NCI-H2107 (cell line): ENCODE data around the gene SCGB1C1.
"Not testable (repeated sequence)": the region's sequence is repeated elsewhere in the genome, so short reads cannot be mapped to it uniquely, and the experiment has no call there.

Experiments
- DNase-seq: peaks from one replicate; lab custom pipeline; 2025; lab: John Stamatoyannopoulos, UW

The SCGB1C1 gene

DNA sequence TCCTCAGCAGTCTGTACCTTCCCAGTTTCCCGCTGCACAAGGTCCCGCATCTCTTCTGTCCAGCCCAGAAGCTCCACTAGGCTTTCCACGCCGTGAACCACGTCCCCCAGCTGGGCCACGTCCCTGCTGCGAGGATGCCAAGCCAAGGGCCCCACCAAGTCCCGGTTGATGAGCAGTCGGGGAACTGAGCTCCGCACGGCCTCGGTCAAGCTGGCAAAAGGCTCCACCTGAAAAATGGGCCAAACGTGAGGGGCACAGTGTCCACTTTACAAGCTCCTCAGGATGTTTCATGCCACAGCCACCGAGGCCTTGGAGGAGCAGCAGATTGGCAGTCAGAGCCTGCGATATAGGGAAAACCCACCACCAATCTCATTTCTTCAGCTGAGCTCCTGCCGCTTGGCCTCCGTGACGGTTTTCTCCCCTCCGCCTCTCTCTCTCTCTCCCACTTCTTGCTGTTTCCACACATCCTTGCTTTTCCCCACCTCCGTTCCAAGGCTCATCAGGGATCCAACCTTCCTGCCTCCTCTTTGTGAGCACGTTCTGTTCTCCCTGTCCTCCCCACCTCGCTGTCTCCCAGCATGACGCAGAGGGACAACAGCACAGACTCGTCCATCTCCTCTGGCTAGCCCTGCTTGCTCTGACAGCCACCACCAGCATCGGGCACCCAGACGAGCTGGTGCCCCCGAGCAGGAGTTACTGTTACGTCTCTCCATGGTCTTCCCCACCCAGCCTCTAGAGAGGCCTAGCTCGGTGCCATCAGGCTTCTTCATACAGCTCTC lies 26.1 kb downstream of the SCGB1C1 start:
- DNase-seq, result no peak

DNA sequence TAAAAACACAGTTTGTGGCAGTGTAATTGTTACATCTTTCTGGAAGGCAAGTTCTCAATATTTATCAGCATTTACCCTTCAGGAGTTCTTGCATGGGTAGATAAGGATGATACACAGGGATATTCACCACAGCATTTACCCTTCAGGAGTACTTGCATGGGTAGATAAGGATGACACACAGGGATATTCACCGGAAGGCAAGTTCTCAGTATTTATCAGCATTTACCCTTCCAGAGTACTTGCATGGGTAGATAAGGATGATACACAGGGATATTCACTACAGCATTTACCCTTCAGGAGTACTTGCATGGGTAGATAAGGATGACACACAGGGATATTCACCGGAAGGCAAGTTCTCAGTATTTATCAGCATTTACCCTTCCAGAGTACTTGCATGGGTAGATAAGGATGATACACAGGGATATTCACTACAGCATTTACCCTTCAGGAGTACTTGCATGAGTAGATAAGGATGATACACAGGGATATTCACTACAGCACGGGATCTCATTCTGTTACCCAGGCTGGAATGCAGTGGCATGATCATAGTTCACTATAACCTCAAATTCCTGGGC lies 27.9 kb downstream of the SCGB1C1 start:
- DNase-seq, result not testable (repeated sequence)

DNA sequence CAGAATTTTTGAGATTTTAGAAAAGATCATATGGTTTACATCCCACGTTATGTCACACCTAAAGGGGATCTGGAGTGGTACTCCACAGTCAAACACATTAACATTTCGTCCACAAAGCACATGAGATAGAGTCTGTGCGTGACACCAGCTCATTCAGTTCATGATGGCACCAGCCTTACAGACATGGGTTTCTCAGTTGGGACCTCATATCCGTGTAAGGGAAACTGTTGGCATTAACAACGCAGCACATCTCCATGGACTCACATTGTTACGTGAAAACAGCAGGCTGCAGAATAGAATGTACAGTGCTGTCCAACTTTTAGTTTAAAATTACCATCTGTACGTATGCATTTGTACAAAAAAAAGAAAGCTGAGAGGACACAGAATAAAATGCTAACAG lies 28.7 kb downstream of the SCGB1C1 start:
- DNase-seq, result no peak

DNA sequence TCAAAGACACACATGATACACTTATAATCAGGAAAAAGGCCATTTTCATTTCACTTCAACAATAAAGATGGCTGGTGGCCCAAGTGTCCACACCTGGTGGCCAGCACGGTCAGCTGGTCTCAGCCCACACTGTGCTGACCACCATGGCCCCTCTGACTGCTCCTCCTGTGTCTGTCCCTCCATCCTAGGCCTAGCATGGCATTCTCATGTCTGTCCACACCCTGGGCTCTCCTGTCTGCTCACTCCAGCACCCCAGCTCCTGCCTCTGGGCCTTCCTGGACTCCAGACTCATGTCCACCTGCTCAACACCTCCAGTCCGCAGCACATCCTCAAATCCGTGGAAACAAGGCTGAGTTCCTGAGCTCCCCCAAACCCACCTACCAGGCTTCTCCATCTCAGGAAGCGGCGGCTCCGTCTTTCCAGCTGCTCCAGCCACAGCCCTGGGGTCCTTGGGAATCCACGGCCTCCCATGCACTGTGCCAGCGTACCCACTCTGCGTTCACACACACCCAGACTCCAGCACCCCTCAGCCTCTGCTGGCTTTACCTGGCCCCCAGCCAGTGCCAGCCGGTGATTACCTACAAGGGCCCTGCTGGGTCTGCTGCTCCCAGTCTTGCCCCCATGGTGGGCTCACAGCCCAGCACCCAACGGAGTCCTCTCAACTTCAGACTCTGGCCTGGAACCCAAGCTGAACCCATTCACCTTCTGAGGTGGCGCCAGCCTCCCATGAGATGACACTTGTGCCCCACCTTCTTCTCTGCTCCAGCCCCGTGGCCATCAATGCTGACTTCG lies 29.3 kb downstream of the SCGB1C1 start:
- no peak for DNase-seq

DNA sequence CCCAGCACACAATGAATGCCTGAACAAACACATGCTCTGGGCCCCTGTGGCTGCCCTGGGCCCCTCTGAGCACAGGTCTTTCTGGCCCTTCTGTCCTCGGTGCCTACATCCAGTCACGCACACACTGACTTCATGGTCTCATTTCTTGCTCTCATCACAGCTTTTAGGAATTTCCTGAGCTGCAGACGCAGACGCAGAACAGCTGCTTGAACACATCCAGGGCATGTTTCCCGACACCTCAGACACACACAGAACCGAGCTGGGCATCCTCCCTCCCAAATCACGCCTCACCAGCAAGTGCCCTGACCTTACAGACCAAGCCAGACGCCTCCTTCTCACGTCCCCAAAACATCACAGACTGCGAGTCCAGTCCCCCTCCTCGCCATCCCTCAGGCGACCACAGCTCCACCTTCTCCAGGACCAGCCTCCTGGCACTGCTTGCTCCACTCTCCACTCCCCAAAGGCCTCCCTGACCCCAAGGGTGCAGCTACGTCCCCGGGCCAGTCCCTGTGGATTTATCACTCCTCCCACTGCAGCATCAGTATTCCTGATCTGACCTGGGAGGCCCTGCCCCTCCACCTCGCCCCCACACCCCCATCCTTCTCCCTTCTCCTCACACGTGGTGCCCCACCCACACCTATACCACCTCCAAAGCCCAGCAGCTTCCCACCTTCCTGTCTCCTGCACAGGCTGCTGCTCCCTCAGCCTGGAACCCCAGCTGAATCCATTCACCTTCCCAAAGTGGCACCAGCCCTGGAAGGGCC lies 30.3 kb downstream of the SCGB1C1 start:
- DNase-seq, result no peak

DNA sequence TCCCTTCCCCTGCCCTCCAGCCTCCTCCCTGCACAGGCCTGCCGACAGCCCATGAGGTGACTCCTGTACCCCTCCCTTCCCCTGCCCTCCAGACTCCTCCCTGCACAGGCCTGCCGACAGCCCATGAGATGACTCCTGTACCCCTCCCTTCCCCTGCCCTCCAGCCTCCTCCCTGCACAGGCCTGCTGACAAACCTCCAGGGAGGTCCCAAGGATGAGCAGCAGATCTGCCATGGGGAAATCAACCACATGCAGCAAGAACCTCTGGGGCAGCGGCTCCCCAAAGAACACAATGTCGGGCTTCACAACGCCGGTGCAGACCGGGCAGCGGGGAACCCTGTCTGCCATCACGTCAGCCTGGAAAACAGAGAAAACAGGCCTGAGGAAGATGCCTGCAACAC lies 31.0 kb downstream of the SCGB1C1 start:
- no peak for DNase-seq

DNA sequence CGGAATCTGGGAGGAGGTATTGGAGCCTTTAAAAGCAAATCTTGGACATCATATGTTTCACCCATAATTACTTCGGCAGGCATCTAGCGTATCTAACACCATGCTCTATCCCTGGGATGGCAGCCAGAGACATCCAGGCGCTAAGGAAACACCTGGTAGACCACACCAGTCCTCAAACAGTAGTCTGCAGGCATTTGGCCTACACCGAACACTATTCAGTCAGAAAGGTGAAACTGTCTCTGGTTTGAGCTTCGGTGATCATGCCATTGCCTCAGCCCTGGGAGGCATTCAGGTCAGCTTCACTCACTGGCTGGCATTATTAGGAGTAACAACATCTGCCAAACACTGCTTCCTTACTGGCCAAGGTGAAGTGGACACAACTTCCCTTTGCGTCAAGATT lies 31.5 kb downstream of the SCGB1C1 start:
- DNase-seq, result no peak

DNA sequence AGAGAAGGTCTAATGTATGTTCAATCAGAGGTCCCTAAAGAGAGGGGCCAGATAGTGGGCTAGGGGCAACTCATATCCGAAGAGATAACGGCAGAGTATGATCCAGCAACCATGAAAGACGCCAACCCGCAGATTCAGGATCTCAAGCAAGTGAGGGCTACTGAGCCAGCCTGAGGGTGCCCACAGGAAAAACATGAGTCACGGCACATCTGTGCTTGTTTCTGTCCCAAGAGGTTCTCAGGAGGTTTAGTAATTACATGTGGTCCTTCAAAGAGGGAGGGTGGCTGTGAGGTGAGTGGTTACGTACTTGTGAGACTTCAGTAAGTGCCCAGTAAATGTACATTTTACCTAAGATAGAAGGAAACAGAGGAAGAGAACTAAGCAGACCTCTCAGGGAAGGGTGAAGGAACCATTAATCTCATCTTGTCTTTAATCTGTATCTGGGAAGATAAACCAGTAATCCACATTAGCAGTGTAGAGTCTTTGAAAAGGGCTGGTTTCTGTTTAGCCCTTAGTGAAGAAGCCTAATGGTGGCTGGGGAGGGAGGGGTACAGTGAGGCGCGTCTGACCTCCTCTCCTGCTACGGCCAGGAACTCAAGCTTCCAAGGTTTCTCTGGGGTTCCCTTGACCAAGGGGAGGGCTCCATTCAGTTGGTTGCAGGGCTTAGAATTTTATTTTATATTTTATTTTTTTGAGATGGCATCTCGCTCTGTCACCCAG lies 33.0 kb downstream of the SCGB1C1 start:
- DNase-seq, result no peak

DNA sequence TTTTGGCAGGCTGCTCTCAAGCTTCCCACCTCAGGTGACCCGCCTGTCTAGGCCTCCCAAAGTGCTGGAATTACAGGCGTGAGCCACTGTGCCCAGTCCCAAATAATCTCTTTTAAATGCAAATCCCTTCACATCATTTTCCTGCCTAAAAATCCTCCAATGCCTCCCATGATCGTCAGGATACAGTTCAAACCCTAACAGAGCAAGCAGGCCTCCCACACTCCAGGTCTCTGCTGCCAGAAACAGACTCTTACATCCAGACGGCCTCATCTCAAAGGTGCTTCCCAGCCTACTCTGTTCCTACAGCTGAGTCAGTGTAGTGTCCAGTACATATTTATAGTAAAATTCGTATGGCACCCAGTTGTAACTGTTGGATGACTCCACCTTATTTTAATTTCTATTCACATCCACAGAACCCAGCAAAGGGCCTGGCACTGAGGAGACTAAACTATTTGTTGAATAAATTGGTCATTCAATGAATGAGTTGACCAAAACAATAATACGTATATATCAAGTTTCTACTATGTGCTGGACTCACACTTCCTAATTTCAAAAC lies 35.0 kb downstream of the SCGB1C1 start:
- DNase-seq, result no peak

DNA sequence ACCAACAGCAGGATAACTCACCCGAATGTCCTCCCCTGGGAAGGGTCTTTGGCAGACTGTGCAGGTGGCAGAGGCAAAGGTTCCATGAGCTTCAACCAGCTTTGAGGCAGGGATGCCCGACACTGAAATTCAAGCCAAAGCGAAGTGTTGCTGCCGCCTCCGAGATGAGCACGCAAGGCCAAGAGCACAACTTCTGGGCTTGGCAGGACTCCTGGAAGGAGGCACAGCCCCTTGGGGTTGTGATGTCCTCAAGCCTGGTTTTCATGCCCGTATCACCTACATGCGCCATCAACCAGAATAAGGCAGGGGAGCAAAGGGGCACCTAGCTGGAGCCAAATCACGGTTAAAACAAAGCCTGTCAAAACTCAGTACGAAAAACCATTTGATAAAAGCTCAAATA lies 37.6 kb downstream of the SCGB1C1 start:
- no peak for DNase-seq

DNA sequence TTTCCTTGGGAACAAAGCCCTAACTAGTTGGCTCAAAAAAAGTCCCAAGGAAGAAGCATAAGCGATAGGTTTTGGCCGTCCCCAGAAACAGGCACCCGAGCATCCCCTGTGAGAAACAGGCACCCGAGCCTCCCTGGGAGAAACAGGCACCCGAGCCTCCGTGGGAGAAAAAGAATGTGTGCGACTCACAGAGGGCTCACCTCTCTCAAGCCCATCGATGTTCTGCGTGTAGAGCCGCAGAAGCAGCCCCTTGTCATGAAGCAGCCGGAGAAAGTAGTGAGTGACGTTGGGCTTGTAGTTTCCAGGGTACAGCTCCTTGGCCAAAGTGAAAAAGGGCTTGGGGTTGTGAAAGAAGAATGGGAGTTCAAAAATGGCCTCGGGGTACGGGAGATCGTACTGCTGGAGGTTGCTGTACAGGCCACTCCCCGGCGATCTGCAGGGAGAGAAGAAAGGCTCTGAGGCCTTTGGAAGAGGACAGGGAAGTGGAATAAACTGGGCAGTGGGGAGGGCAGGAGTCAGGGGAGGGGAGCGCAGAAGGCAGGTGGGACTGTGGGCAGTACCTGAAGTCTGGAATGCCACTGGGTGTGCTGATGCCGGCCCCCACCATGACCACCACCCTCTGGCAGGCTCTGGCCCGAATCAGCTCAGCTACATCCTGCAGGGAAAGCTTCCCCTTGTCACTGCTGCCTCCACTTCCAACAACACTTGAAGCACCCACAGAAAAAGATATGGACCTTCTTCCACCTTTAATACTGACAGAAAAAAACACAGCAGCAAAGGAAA lies 40.1 kb downstream of the SCGB1C1 start:
- no peak for DNase-seq

DNA sequence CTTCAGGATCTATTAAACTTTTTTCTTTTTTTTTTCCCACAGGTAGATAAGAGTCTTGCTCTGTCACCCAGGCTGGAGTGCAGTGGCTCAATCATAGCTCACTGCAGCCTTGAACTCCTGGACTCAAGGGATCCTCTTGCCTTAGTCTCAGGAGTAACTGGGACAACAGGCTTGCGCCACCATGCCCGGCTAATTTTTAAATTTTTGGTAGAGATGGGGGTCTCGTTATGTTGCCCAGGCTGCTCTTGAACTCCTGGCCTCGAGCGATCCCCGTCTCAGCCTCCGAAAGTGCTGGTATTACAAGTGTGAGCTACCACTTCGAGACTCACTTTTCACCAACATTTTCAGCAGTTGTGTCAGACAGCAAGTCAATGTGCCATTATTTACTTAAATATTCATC lies 42.3 kb downstream of the SCGB1C1 start:
- DNase-seq, result no peak

DNA sequence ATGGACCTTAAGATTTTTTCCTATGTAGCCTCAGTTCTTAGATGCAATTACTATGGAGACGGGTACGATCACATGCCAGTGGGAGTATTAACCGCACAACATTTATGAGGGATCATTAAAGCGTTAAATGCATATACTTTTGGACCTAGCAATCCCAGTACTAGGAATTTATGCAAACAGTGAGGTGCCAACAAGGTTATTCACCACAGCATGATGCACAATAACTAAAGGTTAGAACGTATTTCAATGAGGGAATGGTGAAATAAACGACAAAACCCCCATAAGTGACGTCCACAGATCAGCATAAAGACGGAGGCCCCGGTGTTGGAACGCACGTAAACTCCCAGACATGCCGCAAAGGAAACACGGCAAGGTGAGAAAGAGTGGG lies 42.7 kb downstream of the SCGB1C1 start:
- DNase-seq, result no peak

DNA sequence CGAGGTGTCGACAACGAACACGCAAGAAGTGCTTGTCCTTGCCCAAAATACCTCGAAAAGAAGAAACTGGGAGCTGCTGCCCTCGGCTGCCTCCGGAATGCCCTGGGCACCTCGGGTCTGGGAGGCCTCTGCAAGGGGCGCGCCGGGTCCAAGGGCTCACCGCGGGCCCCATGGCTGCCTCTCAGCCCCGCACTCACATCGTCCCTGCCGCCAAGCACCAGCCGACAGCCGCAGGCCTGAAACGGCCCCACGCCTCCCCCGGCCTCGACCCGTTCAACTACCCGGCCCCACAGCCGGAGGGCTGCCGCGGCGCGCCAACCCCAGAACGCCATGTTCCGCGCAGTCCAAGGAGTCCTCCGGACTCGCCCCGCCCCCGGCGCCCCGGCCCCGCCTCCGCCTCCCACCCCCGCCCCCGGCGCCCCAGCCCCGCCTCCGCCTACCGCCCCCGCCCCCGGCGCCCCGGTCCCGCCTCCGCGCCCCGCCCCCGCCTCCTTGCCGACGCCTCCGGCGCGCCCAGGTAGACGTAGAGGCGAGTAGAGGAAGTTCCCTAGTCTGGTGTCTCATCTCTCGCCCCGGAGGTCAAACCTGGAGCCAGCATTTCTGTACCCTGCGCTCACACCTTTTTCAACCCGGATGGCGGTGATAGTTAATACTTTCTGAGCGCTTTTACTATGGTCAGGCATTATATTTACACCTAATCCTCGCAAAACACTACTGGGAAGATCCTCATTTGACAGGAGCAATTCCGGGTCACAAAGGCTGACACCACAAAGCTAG lies 43.3 kb downstream of the SCGB1C1 start, which contains the start of gene SIRT3:
Gene SIRT3 (minus strand): TSS at position 346 of the 777 bp plus-strand sequence. CDS start 14 bp downstream, at position 332.
- DNase-seq, result peak; percentile 75

DNA sequence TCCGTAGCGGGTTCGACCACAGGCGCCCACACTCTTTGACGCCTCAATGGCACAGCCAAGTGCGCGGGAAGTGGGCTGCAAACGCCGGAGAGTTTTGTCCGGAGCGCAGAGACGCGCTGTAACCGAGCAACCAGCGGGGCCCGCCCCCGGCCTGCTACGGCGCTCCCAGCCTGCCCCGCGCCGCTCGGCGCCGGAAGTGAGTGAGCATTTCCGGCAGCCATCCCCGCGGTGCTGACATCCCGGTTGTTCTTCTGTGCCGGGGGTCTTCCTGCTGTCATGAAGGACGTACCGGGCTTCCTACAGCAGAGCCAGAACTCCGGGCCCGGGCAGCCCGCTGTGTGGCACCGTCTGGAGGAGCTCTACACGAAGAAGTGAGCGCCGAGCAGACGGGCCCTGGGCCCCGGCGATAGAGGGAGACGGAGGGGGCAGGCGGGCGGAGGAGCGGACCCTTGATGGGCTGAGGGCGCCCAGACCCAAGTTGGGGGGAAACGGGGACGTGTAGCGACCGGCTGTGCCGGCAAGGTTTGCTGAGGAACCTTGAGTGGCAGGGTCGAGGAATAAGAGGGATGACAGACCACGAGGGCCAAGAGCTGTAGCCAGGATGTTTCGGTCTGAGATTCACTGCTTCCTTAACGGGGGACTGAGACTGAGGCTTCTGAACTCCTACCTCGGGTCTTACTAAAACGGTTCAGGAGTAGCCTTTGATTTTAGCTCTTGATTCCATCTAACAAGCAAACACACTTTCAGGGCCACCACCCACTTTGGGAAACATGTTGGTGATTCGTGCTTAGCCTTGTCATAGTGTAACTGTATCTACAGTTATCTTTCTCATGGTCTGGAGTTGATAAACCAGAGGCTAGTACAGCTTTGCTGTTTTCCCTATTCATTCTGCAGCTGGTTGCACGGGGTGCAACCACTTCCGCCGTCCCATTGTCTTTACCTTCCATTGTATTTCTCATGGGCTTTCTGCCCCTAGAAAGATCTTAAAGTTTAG lies 44.2 kb downstream of the SCGB1C1 start, which contains the start of gene PSMD13:
Gene PSMD13 (plus strand): TSS at position 203 of the 994 bp plus-strand sequence. CDS start 74 bp downstream, at position 277.
- peak; percentile 68 for DNase-seq

DNA sequence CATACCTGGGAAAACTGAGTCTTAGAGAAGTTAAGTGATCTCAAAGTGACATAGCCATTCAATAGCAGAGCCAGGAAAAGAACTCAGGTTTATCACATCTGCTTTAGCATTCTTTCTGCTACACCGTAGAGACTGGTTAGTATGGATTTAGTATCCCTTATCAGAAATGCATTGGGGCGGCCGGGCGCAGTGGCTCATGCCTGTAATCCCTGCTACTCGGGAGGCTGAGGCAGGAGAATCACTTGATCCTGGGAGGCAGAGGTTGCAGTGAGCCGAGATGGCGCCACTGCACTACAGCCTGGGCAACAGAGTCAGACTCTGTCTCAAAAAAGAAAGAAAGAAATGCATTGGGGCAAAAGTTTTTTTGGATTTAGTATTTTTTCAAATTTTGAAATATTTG lies 45.5 kb downstream of the SCGB1C1 start:
- DNase-seq, result not testable (repeated sequence)

DNA sequence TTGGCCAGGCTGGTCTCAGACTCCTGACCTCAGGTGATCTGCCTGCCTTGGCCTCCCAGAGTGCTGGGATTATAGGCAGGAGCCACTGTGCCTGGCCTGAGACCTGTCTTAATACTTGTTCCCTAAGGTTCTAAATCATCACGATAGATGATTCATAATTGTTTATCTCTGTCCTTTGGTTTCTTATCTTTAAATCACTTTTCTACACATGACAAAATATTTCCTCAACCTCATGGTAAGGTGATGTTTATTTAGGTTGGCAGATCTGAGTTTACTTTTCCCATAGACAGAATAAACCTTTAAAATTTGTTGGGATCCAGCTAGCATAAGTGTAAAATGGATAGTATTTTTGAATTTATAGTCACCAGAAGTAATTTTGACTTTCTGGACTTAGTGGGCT lies 47.4 kb downstream of the SCGB1C1 start:
- DNase-seq, result no peak

DNA sequence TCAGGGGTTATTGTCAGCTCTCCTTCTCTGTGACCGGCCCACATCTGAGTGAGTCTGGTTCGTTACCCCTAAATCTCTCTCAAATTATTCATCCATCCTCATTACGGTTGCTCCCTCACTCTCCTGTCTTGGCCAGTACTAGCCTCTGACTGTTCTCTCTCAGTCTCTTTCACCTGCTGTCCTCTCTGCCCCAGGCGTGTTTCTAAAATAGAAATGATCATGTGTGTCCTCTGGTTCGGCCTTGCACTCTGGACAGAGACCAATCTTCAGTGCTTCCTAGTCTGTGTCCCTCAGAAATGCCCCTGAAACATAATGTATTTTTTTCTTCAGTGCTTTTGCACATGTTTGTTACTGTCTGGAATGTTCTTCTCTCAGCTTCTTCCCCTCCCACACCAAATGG lies 48.8 kb downstream of the SCGB1C1 start:
- no peak for DNase-seq
